K562 (cell line): ENCODE measurements around the gene RAD23B. TPM values are rescaled to one million over a fixed set of nuclear protein-coding genes. Genes with fewer than 3 reads are reported as not detected.

Experiments
- ATAC-seq: fragments of 200-7000 bp; cut with Tn5 transposase; 3 replicates; pipeline ENCODE4 v1.9.1; 2020; ENCODE audit warnings: moderate library complexity
- BruUV-seq: library from RNA; stranded (reverse); fragments of 400-500 nt; replicated peaks from 2 replicates; lab custom pipeline; 2021; lab: Mats Ljungman, UMichigan
- CTCF ChIA-PET: fragments of 300-600 bp; formaldehyde crosslinking; extraction: SDS; loops from one replicate; lab custom pipeline; 2021; ENCODE audit warnings: low intra/inter-chr PET ratio; lab: Yijun Ruan, JAX
- POLR2A ChIA-PET: fragments of 300-600, 350-650 bp; sonication (Branson Sonifier 250); formaldehyde crosslinking; extraction: SDS; loops from one replicate; lab custom pipeline; 2021; ENCODE audit warnings: antibody characterized with exemption, inconsistent platforms; lab: Yijun Ruan, JAX
- DNase-seq, 4 experiments: peaks; one replicate each; pipeline versions ENCODE4 v3.0.0 to v3.0.0-alpha.2; 2011 to 2018; ENCODE audit warnings: low spot score in 3 of 4, mixed read lengths in 3 of 4; ENCODE audit errors: extremely low read depth in 1 of 4
- FAIRE-seq: peaks from 2 replicates; lab custom pipeline; 2011; peaks lifted over from hg19 to GRCh38; lab: Jason Lieb, UNC
- H2AFZ ChIP-seq: 2 replicates; pipeline ENCODE4 v1.6.0; 2011; ENCODE audit warnings: low read depth, low read length, control low read depth, inconsistent platforms
- H3K27ac ChIP-seq: fragments of 200-600 bp; 3 replicates; pipeline ENCODE4 v1.8.0; 2011; ENCODE audit warnings: low read depth, mild to moderate bottlenecking, control low read depth, inconsistent platforms, low read length, moderate library complexity, mixed read lengths; ENCODE audit errors: extremely low read depth
- H3K27me3 ChIP-seq, 2 experiments: fragments of 300-600 bp in 1 of 2; 2 replicates in 1 of 2; 3 replicates in 1 of 2; pipeline versions ENCODE4 v1.6.0 to v1.8.0; 2011; ENCODE audit warnings: inconsistent platforms in 2 of 2, low read length in 2 of 2, mild to moderate bottlenecking in 1 of 2, mixed read lengths in 1 of 2, moderate library complexity in 1 of 2; ENCODE audit not compliant: control insufficient read depth in 2 of 2, insufficient read depth in 2 of 2
- H3K36me3 ChIP-seq: fragments of 300-600 bp; 3 replicates; pipeline ENCODE4 v1.8.0; 2011; ENCODE audit warnings: mild to moderate bottlenecking, low read length, inconsistent platforms; ENCODE audit not compliant: control insufficient read depth, insufficient read depth
- H3K4me1 ChIP-seq, 2 experiments: fragments of 200-600 bp in 1 of 2; replicated peaks in 1 of 2; 2 replicates in 1 of 2; 3 replicates in 1 of 2; pipeline versions ENCODE4 v1.5.1 to v1.8.0; 2011; ENCODE audit warnings: inconsistent platforms in 2 of 2, low read length in 2 of 2, mild to moderate bottlenecking in 1 of 2, mixed read lengths in 1 of 2, moderate library complexity in 1 of 2; ENCODE audit not compliant: control insufficient read depth in 2 of 2, insufficient read depth in 2 of 2
- H3K4me2 ChIP-seq: 2 replicates; pipeline ENCODE4 v1.6.1; 2011; ENCODE audit warnings: low read length, control low read depth, inconsistent platforms, mixed read lengths; ENCODE audit not compliant: insufficient read depth
- H3K4me3 ChIP-seq: fragments of 200-600 bp; sonication (generic), shearing (Covaris generic); 2 replicates; pipeline ENCODE4 v1.5.1; 2016; ENCODE audit warnings: control low read depth, inconsistent platforms
- H3K79me2 ChIP-seq: fragments of 200-600 bp; 3 replicates; pipeline ENCODE4 v1.8.0; 2011; ENCODE audit warnings: low read length, inconsistent platforms; ENCODE audit not compliant: control insufficient read depth, insufficient read depth
- H3K9ac ChIP-seq, 2 experiments: 2 replicates each; pipeline versions ENCODE4 v1.6.0 to v1.6.1; 2011; ENCODE audit warnings: low read depth in 2 of 2, low read length in 2 of 2, control low read depth in 1 of 2, inconsistent platforms in 1 of 2, mild to moderate bottlenecking in 1 of 2, mixed read lengths in 1 of 2; ENCODE audit not compliant: insufficient read depth in 1 of 2
- H3K9me1 ChIP-seq: one replicate; pipeline ENCODE4 v1.6.0; 2011; ENCODE audit warnings: inconsistent platforms, mild to moderate bottlenecking, low read length, moderate library complexity; ENCODE audit not compliant: control insufficient read depth, insufficient read depth
- H3K9me3 ChIP-seq: replicated peaks from 2 replicates; pipeline ENCODE4 v1.5.1; 2011; ENCODE audit warnings: low read depth, low read length, inconsistent platforms; ENCODE audit not compliant: control insufficient read depth, insufficient read depth
- H4K20me1 ChIP-seq: replicated peaks from 2 replicates; pipeline ENCODE4 v1.6.1; 2011; ENCODE audit warnings: low read length, inconsistent platforms, mixed read lengths; ENCODE audit not compliant: control insufficient read depth, insufficient read depth
- ATF3 ChIP-seq, 2 experiments: fragments of 450-650 bp in 1 of 2; sonication (generic) in 1 of 2; formaldehyde crosslinking in 1 of 2; IDR thresholded peaks in 1 of 2; conservative IDR thresholded peaks in 1 of 2; 2 replicates each; pipeline versions ENCODE4 v1.6.1 to v1.8.1; 2016 to 2023; ENCODE audit warnings: mild to moderate bottlenecking in 2 of 2, moderate library complexity in 2 of 2, inconsistent platforms in 1 of 2, missing genetic modification reagents in 1 of 2
- CBFA2T3 ChIP-seq: fragments of 450-650 bp; IDR thresholded peaks from 2 replicates; pipeline ENCODE4 v1.6.1; 2017
- CREB3L1 ChIP-seq: fragments of 450-650 bp; IDR thresholded peaks from 2 replicates; pipeline ENCODE4 v1.6.1; 2014; ENCODE audit warnings: low read depth, mild to moderate bottlenecking, moderate library complexity, borderline replicate concordance
- ETS1 ChIP-seq: conservative IDR thresholded peaks from 2 replicates; pipeline ENCODE4 v1.6.1; 2011; ENCODE audit warnings: low read depth, mild to moderate bottlenecking, low read length; ENCODE audit not compliant: control insufficient read depth
- HES1 ChIP-seq: fragments of 450-650 bp; IDR thresholded peaks from 2 replicates; pipeline ENCODE4 v1.6.1; 2016; ENCODE audit warnings: low read depth, mild to moderate bottlenecking, moderate library complexity
- SMARCA4 ChIP-seq: fragments of 450-650 bp; IDR thresholded peaks from 2 replicates; pipeline ENCODE4 v1.6.1; 2016
- U2AF1 ChIP-seq: fragments of 200-400 bp; formaldehyde crosslinking; optimal IDR thresholded peaks from 2 replicates; pipeline ENCODE3; 2017; ENCODE audit warnings: mild to moderate bottlenecking, low read depth, low read length, moderate library complexity
- ZNF143 ChIP-seq: sonication (generic); formaldehyde crosslinking; IDR thresholded peaks from 2 replicates; pipeline ENCODE4 v1.9.0; 2022; ENCODE audit warnings: mild to moderate bottlenecking, missing genetic modification reagents
- ZNF717 ChIP-seq: fragments of 250-450 bp; sonication (Bioruptor Pico); IDR thresholded peaks from 2 replicates; pipeline ENCODE4 v1.5.0; 2021
- WGBS: fragments of 100-300 bp; shearing (Covaris generic); methylation state at CpG from one replicate; pipeline ENCODE4 v1.1.6; 2016; ENCODE audit warnings: low coverage, mixed read lengths; ENCODE audit not compliant: insufficient coverage; ENCODE audit errors: missing lambda C conversion rate; 5-methylcytosine and 5-hydroxymethylcytosine counted together
- in situ Hi-C: fragments of 300-500 bp; cut with MboI; formaldehyde crosslinking; loops from 4 replicates; pipeline ENCODE4 v1.15.0; 2018; ENCODE audit warnings: inconsistent platforms, mixed read lengths
- intact Hi-C: fragments of 100-400 bp; cut with micrococcal nuclease; formaldehyde crosslinking; loops from 2 replicates; pipeline ENCODE4 v1.14.2; 2022
- polyA plus RNA-seq, 8 experiments: library from polyadenylated mRNA; depleted of rRNA in 4 of 8; stranded (reverse) in 5 of 8; unstranded in 3 of 8; fragments of >200 nt; fragmentation: Nextera tagmentation in 2 of 8; fragmentation: Illumina TruSeq in 1 of 8; extraction: Ambion mirVana in 2 of 8; extraction: Trizol in 1 of 8; gene quantifications; 2 replicates each; pipeline versions ENCODE4 v1.2.1 to v1.2.3, GENCODE V29; 2011 to 2014; ENCODE audit warnings: inconsistent platforms in 1 of 8, missing spikeins in 1 of 8
- total RNA-seq, 7 experiments: library from RNA; depleted of rRNA in 6 of 7; stranded (reverse); fragments of >200 nt in 6 of 7; fragmentation: Illumina TruSeq in 2 of 7; extraction: Trizol in 2 of 7; gene quantifications; 2 replicates each; pipeline versions ENCODE4 v1.2.1 to v1.2.3, GENCODE V29; 2011 to 2021; ENCODE audit warnings: low replicate concordance in 1 of 7

Gene RAD23B
- total and polyA plus RNA-seq, 9 of the 15 experiments (the other 6 are each of a cell fraction or from before 2014, with no cell fraction given), result 14.5 to 184 (median 114) TPM

GRCh38 chr9:107307331-107307730 lies 24.3 kb downstream of the RAD23B start:
- FAIRE-seq (no peak), ATAC-seq (no peak), DNase-seq (no peak)
- H3K27ac ChIP-seq, result no peak overlapping the region
- H4K20me1 ChIP-seq, result peaks cover 7% of the 10 kb centered on the region; the same call in 1 of the 2 replicates
- no peaks in the 10 kb centered on the region for H3K9me1 ChIP-seq
- no peaks in the 10 kb centered on the region for H3K27me3 ChIP-seq
- H3K4me1 ChIP-seq, result no peaks in the 10 kb centered on the region
- intact Hi-C loops, result no loop called here
- H3K79me2 ChIP-seq, result peaks cover 91% of the 10 kb centered on the region
- ChIA-PET POLR2A (interaction anchor here (0.6 to 1.7 kb wide), 3 partner anchors 11 to 1698 kb away, joined by 3 to 4 read pairs (median 3); no protein-coding TSS in a partner anchor), CTCF (no interaction called here)
- no peak overlapping the region for H3K4me2 ChIP-seq
- 79% methylated on average over 1 of the region's 1 CpG for WGBS
- H3K36me3 ChIP-seq, result peaks cover 91% of the 10 kb centered on the region
- H3K9ac ChIP-seq, result no peak overlapping the region
- no peak overlapping the region for H3K4me3 ChIP-seq
- H2AFZ ChIP-seq, result no peak overlapping the region
- TF ChIP-seq CREB3L1, result no peak
- TF ChIP-seq CBFA2T3, result no peak
- no peak for TF ChIP-seq ETS1
- TF ChIP-seq ZNF143 (CRISPR knock-in tag), result no peak
- TF ChIP-seq ATF3 (IDR thresholded peaks at IDR 0.05), result no peak
- TF ChIP-seq ATF3 (CRISPR knock-in tag; conservative IDR thresholded peaks at IDR 0.05), result no peak
- no peak for TF ChIP-seq ZNF717
- TF ChIP-seq HES1, result no peak
- no peak for TF ChIP-seq U2AF1
- no peak for TF ChIP-seq SMARCA4
- in situ Hi-C loops, result no loop called here
- H3K9me3 ChIP-seq, result no peaks in the 10 kb centered on the region
- no TSS peak for BruUV-seq
